ENCODE results near the gene CNP. TPM values are rescaled to one million over a fixed set of nuclear protein-coding genes. Genes with fewer than 3 reads are reported as not detected.
A peak's percentile ranks its signal among the peaks of the same experiment; 100 is the strongest.

CNP gene
- 10 to 100 TPM; 75.8 to 83.0 TPM for total RNA-seq

- Mint-ChIP-seq H3K27me3 (peaks cover 2% of the 10 kb centered on the region), H3K4me1 (peaks cover 28% of the 10 kb centered on the region), H3K36me3 (peaks cover 13% of the 10 kb centered on the region), H3K9me3 (no peaks in the 10 kb centered on the region), H3K27ac (peak within 1 kb of the TSS; percentile 86), H3K4me3 (peak within 1 kb of the TSS; percentile 87)
- POLR2A ChIA-PET: interaction anchor here (0.5 to 6.3 kb wide), 29 partner anchors 9 to 506 kb away, joined by 3 to 87 read pairs (median 4); partner anchors contain the start of genes ACLY, DHX58, DNAJC7 and HSPB9
- ATAC-seq (ENCODE audit: low read depth) (peak; percentile 77), DNase-seq (peak; percentile 96)
Measured at GRCh38 chr17:41966463-41967140, at the start of gene CNP. TSS of gene CNP (plus strand) at chr17:41966795. CDS start at chr17:41966885, 90 bp downstream.

- H3K27me3 Mint-ChIP-seq: no peaks in the 10 kb centered on the region
- peak overlapping the region; percentile 75 for H3K27ac Mint-ChIP-seq
- POLR2A ChIA-PET: interaction anchor here (0.7 to 5.6 kb wide), 6 partner anchors 12 to 1443 kb away, joined by 3 to 78 read pairs (median 10); partner anchors contain the start of genes DNAJC7, EIF1, KLHL11 and ODAD4
- H3K4me1 Mint-ChIP-seq: peaks cover 34% of the 10 kb centered on the region
- peak overlapping the region; percentile 98 for H3K4me3 Mint-ChIP-seq
- DNase-seq (no peak), ATAC-seq (ENCODE audit: low read depth) (no peak)
- no peaks in the 10 kb centered on the region for H3K9me3 Mint-ChIP-seq
- peaks cover 5% of the 10 kb centered on the region for H3K36me3 Mint-ChIP-seq
Measured at GRCh38 chr17:41917192-41917591, 49.4 kb upstream of the CNP start.

GRCh38 chr17:41917679-41918313, 48.8 kb upstream of the CNP start:
- Mint-ChIP-seq H3K4me1 (peaks cover 34% of the 10 kb centered on the region), H3K4me3 (peak overlapping the region; percentile 98), H3K9me3 (no peaks in the 10 kb centered on the region), H3K36me3 (peaks cover 5% of the 10 kb centered on the region), H3K27ac (peak overlapping the region; percentile 75), H3K27me3 (no peaks in the 10 kb centered on the region)
- no peak for ATAC-seq (ENCODE audit: low read depth)
- POLR2A ChIA-PET: interaction anchor here (1.0 to 5.6 kb wide), 9 partner anchors 12 to 362 kb away, joined by 3 to 78 read pairs (median 8); partner anchors contain the start of genes CNP, DNAJC7, EIF1 and KLHL11
- peak; percentile 63 for DNase-seq

GRCh38 chr17:41918314-41919164, 48.1 kb upstream of the CNP start, which contains the start of gene ACLY:
TSS of gene ACLY (minus strand) at chr17:41918951. CDS start at chr17:41913873, 5,078 bp downstream.
- Mint-ChIP-seq H3K4me3 (peak within 1 kb of the TSS; percentile 98), H3K27ac (peak within 1 kb of the TSS; percentile 97), H3K36me3 (peaks cover 5% of the 10 kb centered on the region), H3K27me3 (no peaks in the 10 kb centered on the region), H3K4me1 (peaks cover 30% of the 10 kb centered on the region), H3K9me3 (no peaks in the 10 kb centered on the region)
- peak; percentile 99 for DNase-seq
- POLR2A ChIA-PET: interaction anchor here (1.0 to 5.6 kb wide), 10 partner anchors 8 to 361 kb away, joined by 3 to 78 read pairs (median 8); partner anchors contain the start of genes CNP, DNAJC7, EIF1 and KLHL11
- peak; percentile 95 for ATAC-seq (ENCODE audit: low read depth)

GRCh38 chr17:41919165-41919817, 47.3 kb upstream of the CNP start:
- peak; percentile 13 for ATAC-seq (ENCODE audit: low read depth)
- DNase-seq: no peak
- Mint-ChIP-seq H3K27me3 (no peaks in the 10 kb centered on the region), H3K4me3 (peak overlapping the region; percentile 98), H3K36me3 (peaks cover 5% of the 10 kb centered on the region), H3K4me1 (peaks cover 27% of the 10 kb centered on the region), H3K9me3 (no peaks in the 10 kb centered on the region), H3K27ac (peak overlapping the region; percentile 97)
- POLR2A ChIA-PET: interaction anchor here (0.5 to 5.6 kb wide), 9 partner anchors 9 to 231 kb away, joined by 3 to 78 read pairs (median 8); partner anchors contain the start of genes CNP, DNAJC7, EIF1 and ODAD4

- peak overlapping the region; percentile 98 for H3K4me3 Mint-ChIP-seq
- no peaks in the 10 kb centered on the region for H3K9me3 Mint-ChIP-seq
- DNase-seq: no peak
- H3K27ac Mint-ChIP-seq: peak overlapping the region; percentile 74
- no peak for ATAC-seq (ENCODE audit: low read depth)
- peaks cover 20% of the 10 kb centered on the region for H3K4me1 Mint-ChIP-seq
- no peaks in the 10 kb centered on the region for H3K27me3 Mint-ChIP-seq
- POLR2A ChIA-PET: interaction anchor here (0.5 to 5.6 kb wide), 3 partner anchors 9 to 35 kb away, joined by 6 to 78 read pairs (median 13); partner anchors contain the start of gene ODAD4
- peaks cover 5% of the 10 kb centered on the region for H3K36me3 Mint-ChIP-seq
Measured at GRCh38 chr17:41919840-41920579, 46.6 kb upstream of the CNP start.

GRCh38 chr17:41920580-41920955, 46.0 kb upstream of the CNP start:
- DNase-seq (no peak), ATAC-seq (ENCODE audit: low read depth) (no peak)
- Mint-ChIP-seq H3K36me3 (peaks cover 5% of the 10 kb centered on the region), H3K4me1 (peaks cover 19% of the 10 kb centered on the region), H3K27ac (no peak overlapping the region), H3K4me3 (no peak overlapping the region), H3K9me3 (no peaks in the 10 kb centered on the region), H3K27me3 (no peaks in the 10 kb centered on the region)
- POLR2A ChIA-PET: interaction anchor here (5.6 kb wide), 1 partner anchor 9 kb away, joined by 78 read pairs; the partner anchor contains the start of gene ODAD4

- H3K36me3 Mint-ChIP-seq: peaks cover 4% of the 10 kb centered on the region
- no peaks in the 10 kb centered on the region for H3K9me3 Mint-ChIP-seq
- no peaks in the 10 kb centered on the region for H3K27me3 Mint-ChIP-seq
- H3K4me3 Mint-ChIP-seq: no peak overlapping the region
- no peak for DNase-seq
- POLR2A ChIA-PET: no interaction called here
- H3K4me1 Mint-ChIP-seq: peaks cover 23% of the 10 kb centered on the region
- ATAC-seq (ENCODE audit: low read depth): no peak
- no peak overlapping the region for H3K27ac Mint-ChIP-seq
Measured at GRCh38 chr17:41925991-41926590, 40.5 kb upstream of the CNP start.

GRCh38 chr17:41928693-41929251, 37.8 kb upstream of the CNP start:
- peaks cover 41% of the 10 kb centered on the region for H3K4me1 Mint-ChIP-seq
- DNase-seq: no peak
- no peaks in the 10 kb centered on the region for H3K9me3 Mint-ChIP-seq
- peak overlapping the region; percentile 95 for H3K4me3 Mint-ChIP-seq
- peaks cover 4% of the 10 kb centered on the region for H3K36me3 Mint-ChIP-seq
- peak overlapping the region; percentile 51 for H3K27ac Mint-ChIP-seq
- no peak for ATAC-seq (ENCODE audit: low read depth)
- POLR2A ChIA-PET: interaction anchor here (0.6 to 5.2 kb wide), 8 partner anchors 9 to 484 kb away, joined by 3 to 78 read pairs (median 4); partner anchors contain the start of genes ACLY, CNP and DHX58
- no peaks in the 10 kb centered on the region for H3K27me3 Mint-ChIP-seq

GRCh38 chr17:41930009-41930832, 36.4 kb upstream of the CNP start, which contains the start of gene ODAD4:
TSS of gene ODAD4 (plus strand) at chr17:41930617. CDS start at chr17:41930724, 107 bp downstream.
- ATAC-seq (ENCODE audit: low read depth): peak; percentile 99
- DNase-seq: peak; percentile 95
- peaks cover 4% of the 10 kb centered on the region for H3K36me3 Mint-ChIP-seq
- no peaks in the 10 kb centered on the region for H3K27me3 Mint-ChIP-seq
- peak within 1 kb of the TSS; percentile 96 for H3K27ac Mint-ChIP-seq
- H3K4me1 Mint-ChIP-seq: peaks cover 41% of the 10 kb centered on the region
- POLR2A ChIA-PET: interaction anchor here (0.5 to 5.2 kb wide), 17 partner anchors 11 to 1807 kb away, joined by 3 to 78 read pairs (median 5); partner anchors contain the start of genes ACLY, CNP, DHX58 and DNAJC7
- no peaks in the 10 kb centered on the region for H3K9me3 Mint-ChIP-seq
- peak within 1 kb of the TSS; percentile 95 for H3K4me3 Mint-ChIP-seq

Data from activated naive CD8-positive, alpha-beta T cell treated with anti-CD3 and anti-CD28 coated beads, Interleukin-2, amount 10 ng/mL, durations not matched to agents 7 days and 5 days (primary cell).